Inflammatory macrophage (primary cell): ENCODE measurements around the gene IER3.

ENCODE experiments used
- DNase-seq, 2 donors: peaks; one replicate each; pipeline ENCODE4 v3.0.0-alpha.2; 2020 to 2022
- total RNA-seq, 18 experiments: gene quantifications; one replicate each; lab custom pipeline; 2026; ENCODE audit warnings: mixed read lengths in 6 of 18, inconsistent platforms in 2 of 18; lab: John Stamatoyannopoulos, UW

IER3 gene, protein sequence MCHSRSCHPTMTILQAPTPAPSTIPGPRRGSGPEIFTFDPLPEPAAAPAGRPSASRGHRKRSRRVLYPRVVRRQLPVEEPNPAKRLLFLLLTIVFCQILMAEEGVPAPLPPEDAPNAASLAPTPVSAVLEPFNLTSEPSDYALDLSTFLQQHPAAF
- 13.9 to 681 (median 38.5) reads per million in 18 experiments for total RNA-seq

DNA sequence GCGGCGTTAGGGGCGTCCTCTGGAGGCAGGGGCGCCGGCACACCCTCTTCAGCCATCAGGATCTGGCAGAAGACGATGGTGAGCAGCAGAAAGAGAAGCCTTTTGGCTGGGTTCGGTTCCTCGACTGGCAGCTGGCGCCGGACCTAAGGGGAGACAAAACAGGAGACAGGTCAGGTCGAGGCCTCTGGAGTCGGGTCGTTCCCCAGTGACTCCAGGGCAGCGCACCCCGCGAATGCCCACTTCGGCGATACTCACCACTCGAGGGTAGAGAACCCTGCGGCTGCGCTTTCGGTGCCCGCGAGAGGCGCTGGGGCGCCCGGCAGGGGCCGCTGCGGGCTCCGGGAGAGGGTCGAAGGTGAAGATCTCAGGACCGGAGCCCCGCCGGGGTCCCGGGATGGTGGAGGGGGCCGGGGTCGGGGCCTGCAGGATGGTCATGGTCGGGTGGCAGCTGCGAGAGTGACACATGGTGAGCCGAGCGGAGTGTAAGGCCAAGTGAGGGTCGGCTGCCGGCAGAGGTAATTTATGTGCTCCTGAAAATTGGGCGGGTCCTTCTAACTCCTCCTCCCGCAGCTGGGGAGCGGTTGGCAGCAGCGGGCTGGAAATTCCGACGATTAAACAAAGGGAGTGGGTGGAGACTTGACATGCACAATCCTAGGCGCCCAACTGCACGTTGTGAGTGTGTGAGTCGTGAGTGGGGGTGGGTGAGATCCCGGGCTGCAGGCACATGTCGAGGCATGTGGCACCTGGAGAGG is at the start of gene IER3:
TSS of gene IER3 (minus strand) at position 494 of the 752 bp plus-strand sequence. CDS start at position 465, 29 bp downstream.
- DNase-seq = peak; percentile 90

DNA sequence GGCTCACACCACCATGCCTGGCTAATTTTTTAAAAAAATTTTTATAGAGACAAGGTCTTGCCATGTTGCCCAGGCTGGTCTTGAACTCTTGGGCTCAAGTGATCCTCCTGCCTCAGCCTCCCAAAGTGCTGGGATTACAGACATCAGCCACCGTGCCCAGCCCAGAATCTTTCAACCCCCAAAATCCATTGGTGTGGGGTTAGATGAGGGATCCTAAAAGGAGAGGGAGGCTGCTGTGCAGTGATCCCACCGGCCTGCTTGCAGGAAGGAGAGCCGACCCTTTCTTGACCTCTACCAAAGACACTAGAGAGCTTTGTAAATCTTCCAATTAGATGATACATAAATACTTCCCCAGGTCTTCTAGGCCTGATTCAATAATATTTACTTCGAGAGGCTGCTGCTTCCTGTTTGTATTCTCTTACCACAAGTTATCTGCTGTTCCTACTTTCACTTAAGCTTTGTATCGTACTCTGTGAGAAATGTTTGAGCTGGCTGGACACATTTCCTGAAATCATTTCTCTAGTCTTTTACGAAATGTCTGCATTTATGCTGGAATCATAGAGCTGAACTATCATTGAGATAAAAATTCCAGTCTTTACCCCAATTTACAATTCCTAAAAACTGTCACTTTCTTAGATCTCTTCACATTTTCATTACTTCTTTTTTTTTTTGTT is 49.3 kb upstream of the IER3 start:
- peak; percentile 63 to 82 for DNase-seq

DNA sequence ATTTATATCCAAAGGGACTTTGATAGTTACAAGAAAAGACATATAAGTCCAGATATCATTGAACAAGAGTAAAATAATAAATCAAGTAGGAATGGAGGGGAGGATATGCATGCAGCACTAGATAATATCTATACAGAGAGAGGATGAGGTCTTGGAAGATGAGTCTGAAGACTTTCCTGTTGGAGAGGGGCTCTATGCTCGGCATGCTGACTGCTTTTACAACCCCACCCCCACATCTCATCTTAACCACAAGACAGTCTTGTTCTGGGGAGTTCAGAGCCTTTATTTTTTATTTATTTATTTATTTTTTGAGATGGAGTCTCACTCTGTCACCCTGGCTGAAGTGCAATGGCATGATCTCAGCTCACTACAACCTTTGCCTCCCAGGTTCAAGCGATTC is 48.4 kb upstream of the IER3 start:
- no peak for DNase-seq

DNA sequence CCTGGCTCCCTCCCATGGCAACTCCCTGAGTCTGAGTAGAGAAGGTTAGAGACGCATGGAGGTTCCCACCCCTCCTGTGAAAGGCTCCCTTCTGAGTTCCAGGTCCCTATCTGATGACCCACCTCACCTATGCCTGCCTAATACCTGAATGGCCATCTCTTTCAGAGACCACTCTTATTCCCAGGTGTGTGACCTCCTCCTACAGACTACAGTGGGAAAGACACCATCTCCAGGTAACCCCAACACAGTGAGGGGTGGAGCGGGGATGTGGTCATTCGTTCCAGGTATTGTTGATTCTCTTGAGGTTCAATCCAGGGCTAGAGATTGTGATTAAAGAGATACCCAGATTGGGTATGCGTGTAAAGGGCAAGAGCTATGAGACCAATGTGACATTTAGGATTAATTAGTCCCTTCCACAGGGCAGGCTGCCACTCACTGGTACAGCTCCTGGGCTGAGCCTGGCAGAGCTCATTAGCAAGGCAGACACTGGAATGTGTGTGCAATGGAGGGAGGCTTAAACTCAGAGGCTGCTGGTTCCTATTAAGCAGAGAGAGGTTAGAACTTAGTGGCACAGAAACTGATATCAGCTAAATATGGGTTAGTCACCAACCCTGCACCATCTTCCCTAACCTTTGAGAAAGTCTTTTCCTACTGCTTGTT is 46.5 kb upstream of the IER3 start:
- no peak for DNase-seq

DNA sequence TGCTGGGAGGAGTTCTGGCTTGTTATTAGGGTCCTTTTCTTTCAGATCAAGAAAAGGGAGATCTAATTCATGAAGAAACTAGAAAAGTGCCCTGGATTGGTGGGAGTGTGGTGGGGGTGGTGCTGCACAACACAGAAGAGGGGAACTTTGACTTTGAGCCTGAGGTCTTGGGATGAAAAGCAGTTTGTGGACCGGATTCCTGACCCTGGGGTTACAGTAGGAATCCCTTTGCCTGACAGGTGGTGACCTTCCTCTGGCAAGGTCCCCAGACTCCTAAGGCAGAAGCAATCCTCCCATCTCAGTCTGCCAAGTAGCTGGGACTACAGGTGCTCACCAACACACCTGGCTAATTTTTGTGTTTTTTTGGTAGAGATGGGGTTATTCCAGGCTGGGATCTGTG is 45.3 kb upstream of the IER3 start:
- no peak for DNase-seq

DNA sequence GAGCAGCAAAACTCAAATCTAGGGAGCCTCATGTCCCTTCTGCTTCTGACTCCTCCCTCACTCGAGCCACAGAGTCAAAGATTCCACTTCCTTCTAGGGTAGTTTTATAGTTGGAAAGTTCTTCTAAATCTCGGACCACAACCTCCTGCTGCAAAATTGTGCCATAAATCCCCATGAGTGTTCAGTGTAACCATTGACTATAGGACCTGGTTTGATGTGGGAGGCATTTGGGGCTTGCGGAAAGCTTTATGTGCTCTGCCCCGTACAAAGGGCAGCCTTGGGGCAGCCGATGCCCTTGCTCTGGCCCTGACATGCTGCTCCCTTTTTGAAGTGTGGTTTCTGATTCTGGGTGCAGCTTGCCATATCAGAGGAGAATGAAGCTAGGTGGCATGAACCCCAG is 43.6 kb upstream of the IER3 start:
- peak; percentile 80 to 85 for DNase-seq

DNA sequence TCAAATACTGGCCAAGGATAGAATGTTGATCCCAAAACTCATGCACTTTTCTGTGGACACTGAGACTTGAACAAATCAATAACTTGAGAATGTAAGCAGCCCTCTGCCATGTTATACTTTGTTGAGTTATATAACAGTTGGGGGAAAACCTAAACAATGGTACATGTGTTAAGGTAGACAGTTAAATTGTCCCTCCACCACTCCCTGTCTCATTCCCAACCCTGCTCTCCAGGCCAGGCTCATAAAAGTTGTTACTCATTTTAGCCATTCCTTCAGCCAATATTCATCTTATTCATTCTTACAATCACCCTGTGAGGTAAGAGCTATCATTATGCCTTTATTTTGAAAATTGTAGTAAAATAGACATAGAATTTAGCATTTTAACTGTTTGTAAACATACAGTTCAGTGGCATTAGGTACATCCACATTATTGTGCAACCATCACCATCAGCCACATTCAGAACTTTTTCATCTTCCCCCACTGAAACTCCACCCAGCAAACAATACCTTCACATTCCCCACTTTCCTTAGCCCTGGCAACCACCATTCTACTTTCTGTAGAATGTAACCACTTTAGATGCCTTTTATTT is 38.2 kb upstream of the IER3 start:
- DNase-seq = no peak

DNA sequence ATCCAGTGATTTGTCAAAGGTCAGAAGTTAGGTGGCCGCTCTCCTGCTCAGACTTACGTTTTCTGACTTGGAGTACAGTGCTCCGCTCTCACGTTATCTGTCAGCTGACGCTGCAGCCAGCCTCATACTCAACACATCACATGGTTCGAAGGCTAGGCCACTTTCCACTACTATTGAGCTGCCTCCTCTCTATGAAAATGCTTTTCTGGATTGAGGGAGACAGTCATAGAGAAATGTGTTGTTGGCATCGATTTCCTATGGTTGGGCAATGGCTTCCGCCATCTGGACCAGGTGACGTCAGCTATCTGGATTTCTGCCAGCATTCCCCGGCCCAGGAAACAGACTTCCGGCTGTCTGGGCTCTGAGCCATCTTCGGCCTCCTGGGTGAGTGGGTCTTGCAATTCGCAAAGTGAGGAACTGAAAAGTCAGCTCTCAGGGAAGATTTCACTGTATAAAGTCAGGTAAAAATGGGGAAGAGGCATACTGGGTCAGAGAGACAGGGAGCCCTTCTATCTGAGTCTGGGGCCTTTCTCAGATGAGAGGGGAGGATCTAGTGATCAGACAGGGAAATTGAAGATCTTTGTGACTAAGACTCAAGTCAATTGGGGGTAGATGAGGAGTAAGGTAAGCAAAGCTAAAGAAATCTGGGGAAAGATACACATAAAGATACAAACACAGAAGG is 37.5 kb upstream of the IER3 start:
- DNase-seq = peak; percentile 97 to 98

DNA sequence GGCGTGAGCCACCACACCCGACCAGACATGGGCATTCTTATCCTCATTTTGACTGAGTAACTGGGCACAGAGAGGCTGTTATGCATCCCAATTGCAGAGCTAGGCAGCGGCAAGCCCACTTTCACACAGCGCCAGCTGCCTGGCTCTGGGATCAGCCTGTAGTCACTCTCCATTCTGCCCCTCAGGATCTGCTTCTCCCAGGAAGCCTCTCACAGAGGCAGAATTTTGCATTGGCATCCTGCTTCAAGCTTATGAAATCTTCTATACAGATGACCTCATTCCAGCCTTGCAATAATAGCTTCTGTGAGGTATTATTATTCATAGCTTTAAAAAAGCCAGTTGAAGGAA is 37.0 kb upstream of the IER3 start:
- DNase-seq = no peak

DNA sequence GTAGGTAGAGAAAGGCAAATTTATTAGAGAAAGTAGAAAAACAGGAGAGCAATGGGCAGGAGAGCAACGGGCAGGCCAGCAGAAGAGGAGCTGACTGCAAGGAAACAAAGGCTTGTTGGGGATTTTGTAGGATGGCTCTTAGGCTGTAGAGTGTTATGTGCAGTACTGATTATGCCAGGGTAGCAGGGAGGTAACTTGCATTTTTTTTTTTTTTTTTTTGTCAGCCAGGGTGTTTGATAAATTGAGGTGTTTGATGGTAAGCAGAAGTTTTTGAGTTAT is 36.2 kb upstream of the IER3 start:
- no peak for DNase-seq

DNA sequence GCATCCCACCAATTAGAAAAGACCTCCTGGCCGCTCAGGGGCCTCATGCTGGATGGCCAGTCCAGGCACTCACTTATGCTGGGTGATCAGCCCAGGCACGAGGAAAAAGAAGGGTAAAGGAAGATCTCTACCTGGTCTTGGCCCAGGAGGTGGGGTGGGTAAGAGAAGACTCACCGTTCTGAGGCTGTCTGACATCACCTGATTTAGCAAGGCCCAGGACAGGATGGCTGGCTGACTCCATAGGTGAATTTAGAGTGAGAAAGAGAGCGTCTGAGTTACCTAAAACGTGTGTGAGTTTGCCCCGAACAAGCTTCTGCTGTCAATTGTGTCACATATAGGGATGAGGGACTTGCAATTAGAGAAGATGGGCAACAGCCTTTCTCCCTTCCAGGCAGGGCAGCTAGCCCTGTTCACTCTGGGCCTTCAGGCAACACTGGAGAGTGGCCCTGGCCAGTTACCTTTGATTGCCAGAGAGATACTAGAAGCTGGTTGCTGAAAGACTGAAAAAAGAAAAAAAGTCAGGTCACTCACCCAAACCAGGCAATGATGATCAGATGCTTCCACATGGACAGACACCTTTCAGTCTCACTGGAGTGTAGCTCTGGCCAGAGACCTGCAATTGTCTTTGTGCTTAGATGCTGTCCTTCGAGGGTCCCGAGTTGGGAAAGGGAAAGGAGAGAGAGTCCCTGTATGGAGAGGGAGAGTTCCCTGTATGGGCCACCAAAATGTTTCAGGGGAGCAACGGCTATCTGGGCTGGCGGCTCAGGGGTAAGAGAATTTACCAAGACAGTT is 35.7 kb upstream of the IER3 start:
- no peak for DNase-seq

DNA sequence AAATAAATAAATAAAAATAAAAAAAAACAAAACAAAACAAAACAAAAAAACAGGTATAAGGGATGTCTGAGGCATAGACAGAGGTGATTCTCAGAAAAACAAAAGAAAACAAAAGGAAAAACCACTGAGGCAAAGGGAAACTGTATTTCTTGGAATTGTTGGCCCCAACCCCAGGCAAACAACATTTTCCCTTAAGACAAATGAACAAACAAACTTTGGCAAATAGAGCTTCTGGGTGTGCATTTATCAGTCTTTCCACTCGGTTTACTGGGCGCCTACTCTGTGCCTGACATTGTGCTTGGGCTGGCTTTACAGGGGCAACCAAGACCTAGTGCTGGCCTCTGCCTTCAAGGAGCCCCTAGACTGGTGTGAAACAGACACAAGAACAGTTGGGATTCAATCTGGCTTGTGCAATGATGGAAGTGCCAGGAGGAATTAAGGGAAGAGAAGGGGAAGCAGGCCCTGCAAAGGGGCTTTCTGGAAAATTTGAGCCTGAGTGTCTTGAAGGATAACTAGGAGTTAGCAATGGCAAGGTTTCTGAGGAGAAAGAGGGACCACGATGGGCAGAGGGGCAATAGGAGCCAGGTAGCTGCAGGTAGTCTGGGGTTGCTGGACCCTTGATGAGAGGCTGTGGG is 33.8 kb upstream of the IER3 start:
- DNase-seq = no peak

DNA sequence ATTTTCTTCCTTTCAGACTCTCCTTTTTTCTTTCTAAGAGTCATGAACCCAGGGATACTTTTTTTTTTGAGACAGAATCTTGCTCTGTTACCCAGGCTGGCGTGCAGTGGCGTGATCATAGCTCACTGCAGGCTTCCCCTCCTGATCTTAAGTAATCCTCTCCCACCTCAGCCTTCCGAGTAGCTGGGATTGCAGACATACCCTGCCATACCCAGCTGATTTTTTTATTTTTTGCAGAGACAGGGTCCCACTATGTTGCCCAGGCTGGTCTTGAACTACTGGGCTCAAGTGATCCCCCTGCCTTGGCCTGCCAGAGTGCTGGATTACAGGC is 32.8 kb upstream of the IER3 start:
- DNase-seq = peak; percentile 37 to 68

DNA sequence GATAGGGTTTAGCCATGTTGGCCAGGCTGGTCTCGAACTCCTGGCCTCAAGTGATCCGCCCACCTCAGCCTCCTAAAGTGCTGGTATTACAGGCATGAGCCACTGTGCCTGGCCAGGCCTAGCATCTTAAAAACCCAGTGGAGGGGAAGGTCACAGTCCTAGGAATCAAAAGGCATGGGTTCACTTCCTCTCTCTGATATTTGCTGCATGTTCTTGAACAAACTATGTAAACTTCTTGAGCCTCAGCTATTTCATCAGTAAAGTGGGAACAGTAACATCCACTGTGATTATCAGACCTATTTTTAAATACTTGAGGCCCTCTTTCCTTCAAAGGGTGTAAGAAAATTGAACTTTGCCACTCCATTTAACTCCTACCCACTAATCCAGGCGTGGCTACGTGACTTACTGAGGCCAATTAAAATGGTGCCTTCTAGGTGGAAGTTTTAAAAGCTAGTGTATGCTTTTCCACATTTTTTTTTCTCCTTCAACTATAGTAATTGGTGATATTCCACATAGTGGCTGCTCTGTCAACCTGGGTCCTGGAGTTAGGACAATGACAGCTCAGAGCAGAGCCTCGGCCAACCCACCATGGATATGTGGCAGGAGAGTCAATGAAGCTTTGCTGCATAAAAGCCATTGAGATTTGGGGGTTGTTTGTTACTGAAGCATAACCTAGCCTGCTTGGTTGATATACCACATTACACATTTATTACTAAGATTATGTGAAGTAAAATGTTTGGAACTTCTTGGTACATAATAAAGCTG is 32.2 kb upstream of the IER3 start:
- DNase-seq = peak; percentile 74 to 84

DNA sequence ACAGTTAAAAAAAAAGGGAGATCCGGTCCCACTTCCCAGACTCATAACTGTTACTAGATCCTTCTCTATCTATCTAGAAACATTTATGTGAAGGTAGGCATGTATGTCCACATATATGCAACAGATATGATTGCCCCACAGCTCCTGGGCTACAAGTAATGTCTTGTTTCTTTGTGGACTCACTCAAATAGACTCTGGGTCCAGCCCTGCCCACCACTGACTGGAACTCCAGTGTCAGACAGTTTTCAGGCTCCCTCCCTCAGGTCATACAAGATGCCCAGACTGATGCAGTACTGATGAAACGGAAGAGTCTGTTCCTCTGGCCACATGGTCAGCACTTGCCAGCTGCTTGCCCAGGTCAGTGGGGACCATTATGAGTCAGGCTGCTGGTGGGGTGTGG is 30.8 kb upstream of the IER3 start:
- no peak for DNase-seq

DNA sequence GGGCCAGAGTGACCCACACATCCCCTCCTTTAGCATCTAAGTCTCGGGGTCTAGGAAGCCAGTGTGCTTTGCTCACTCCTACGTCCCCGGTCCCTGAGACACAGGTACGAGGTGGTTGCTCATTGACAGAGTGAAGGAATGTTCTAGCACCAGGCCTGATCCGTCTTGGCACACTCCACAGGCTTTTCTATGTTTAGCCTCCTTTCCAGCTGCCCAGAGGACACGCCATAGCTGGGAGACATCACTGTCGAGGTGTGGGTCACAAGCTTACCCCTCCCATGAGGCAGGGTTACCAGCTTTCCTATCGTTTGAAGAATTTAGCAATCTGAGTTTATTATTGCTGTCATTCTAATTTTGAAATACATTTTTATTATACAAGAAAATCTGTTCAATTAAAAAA is 30.4 kb upstream of the IER3 start:
- no peak for DNase-seq

DNA sequence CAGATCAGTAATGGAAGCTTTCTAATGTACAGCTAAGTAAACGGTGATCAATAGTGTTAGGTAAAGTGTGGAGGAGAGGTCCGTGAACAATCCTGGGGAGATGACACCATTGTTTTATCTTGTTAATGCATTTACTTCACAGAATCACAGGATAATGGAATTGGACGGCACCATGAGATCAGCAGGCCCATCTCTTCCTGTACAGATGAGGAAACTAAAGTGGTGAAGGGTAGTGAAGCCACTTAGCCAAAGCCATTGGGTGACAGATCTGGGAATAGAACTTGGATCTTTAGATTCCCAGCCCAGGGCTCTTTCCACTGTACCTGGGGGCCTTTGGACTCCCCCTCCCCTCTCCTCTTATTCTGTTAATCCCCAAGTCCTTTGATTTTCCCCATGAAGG is 26.2 kb upstream of the IER3 start:
- no peak for DNase-seq

DNA sequence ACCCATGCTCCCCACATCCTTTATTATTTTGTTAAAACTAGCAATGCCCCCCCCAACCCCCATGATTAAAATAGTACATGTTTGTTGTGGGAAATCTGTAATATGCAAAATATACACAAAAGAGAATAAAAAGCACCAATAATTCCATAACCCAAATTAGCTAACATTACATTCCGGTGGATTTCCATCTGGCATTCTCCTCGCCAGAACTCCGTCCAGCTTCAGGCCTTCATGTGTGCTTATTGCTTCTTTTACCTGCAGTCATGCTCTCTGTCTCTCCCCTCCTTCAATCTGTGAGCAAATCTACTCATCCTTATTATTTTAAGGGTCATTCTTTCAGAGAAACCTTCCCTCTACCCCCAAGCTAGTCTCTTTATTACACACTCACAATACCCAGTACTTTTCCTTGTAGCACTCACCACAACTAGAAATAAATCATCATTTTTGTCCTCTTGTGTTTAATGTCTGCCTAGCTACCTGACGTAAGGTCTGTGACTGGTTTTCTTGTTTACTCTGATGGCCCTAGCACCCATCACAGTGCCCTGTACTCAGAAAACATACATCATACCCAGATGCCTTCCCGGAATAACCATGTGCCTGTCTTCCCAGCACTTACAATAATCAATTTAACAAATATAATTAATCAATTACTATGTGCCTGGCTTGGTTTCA is 25.6 kb upstream of the IER3 start:
- no peak for DNase-seq

DNA sequence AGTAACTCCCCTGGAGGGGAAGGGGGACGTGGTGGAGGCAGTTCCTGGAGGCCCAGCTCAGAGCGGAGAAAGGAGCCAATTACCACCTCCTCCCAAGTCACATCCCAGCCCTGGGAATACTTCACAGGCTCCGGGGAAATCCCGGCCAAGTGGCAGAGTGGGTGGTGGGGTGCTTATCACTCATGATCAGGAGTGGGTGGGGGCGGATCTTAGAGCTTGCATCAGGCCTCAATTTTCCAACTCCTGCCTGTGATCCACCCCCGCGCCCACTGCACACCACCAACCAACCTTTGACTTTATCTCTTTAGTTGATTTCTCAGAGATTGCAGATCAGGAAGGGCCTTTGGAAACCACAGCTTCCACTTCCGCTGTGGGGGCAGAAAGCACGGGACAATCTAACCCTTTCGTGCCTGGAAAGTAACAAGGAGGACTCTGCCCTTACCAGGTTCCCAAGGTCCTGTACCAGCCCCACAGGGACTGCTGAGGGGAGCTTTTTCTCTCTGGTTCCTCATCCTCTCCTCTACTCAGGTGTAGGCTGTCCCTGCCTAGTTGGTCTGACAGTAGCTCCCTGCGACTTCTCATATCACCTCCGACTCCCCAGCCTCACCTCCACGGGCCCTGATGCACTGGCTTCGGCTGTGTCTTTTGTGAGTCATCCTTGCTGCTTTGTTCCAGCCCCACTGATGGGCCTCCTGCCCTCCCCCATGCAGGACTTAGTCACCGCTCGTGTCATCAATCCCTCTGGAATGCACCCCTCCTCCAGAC is 24.9 kb upstream of the IER3 start:
- DNase-seq = peak; percentile 91 to 97
